IMR-90 (cell line): ENCODE data around the gene MAZ. TPM values are rescaled to one million over a fixed set of nuclear protein-coding genes. Genes with fewer than 3 reads are reported as not detected.

Experiments used
- ATAC-seq: fragments of 200-7000 bp; cut with Tn5 transposase; 2 replicates; pipeline ENCODE4 v1.9.1; 2020; ENCODE audit warnings: low read depth, mild to moderate bottlenecking, moderate library complexity
- BruUV-seq: library from RNA; stranded (reverse); fragments of 400-500 nt; replicated peaks from 2 replicates; lab custom pipeline; 2021; lab: Mats Ljungman, UMichigan
- CTCF ChIA-PET: fragments of 300-600 bp; formaldehyde crosslinking; extraction: SDS; loops from one replicate; lab custom pipeline; 2021; ENCODE audit warnings: antibody characterized with exemption; lab: Yijun Ruan, JAX
- POLR2A ChIA-PET: fragments of 300-600 bp; sonication (Branson Sonifier 250); formaldehyde crosslinking; loops from one replicate; lab custom pipeline; 2022; ENCODE audit warnings: antibody characterized with exemption; ENCODE audit not compliant: unreplicated experiment; lab: Charles Lee
- DNase-seq: peaks from one replicate; pipeline ENCODE4 v3.0.0; 2013
- H2AFZ ChIP-seq: replicated peaks from 2 replicates; pipeline ENCODE3; 2013; ENCODE audit warnings: low read length, mild to moderate bottlenecking; ENCODE audit not compliant: poor library complexity
- H2AK5ac ChIP-seq: 2 replicates; pipeline ENCODE4 v1.6.1; 2013; ENCODE audit warnings: low read depth, low read length, inconsistent platforms
- H2AK9ac ChIP-seq: replicated peaks from 2 replicates; pipeline ENCODE3; 2013; ENCODE audit warnings: mild to moderate bottlenecking, low read depth, low read length, moderate library complexity; ENCODE audit not compliant: poor library complexity
- H2BK120ac ChIP-seq: 2 replicates; pipeline ENCODE4 v1.6.1; 2013; ENCODE audit warnings: low read depth, low read length, inconsistent platforms
- H2BK15ac ChIP-seq: 3 replicates; pipeline ENCODE4 v1.6.1; 2013; ENCODE audit warnings: low read depth, low read length, inconsistent platforms
- H2BK20ac ChIP-seq: 2 replicates; pipeline ENCODE4 v1.6.1; 2013; ENCODE audit warnings: low read depth, mild to moderate bottlenecking, inconsistent platforms, low read length, moderate library complexity
- H2BK5ac ChIP-seq: 2 replicates; pipeline ENCODE4 v1.6.1; 2013; ENCODE audit warnings: mild to moderate bottlenecking, low read depth, low read length, inconsistent platforms; ENCODE audit not compliant: poor library complexity, severe bottlenecking
- H3K14ac ChIP-seq: replicated peaks from 2 replicates; pipeline ENCODE4 v1.6.1; 2013; ENCODE audit warnings: low read depth, low read length, inconsistent platforms
- H3K18ac ChIP-seq: 2 replicates; pipeline ENCODE4 v1.6.1; 2013; ENCODE audit warnings: low read depth, low read length, control low read depth
- H3K23ac ChIP-seq: 2 replicates; pipeline ENCODE4 v1.6.1; 2013; ENCODE audit warnings: low read depth, low read length, inconsistent platforms
- H3K27ac ChIP-seq: 2 replicates; pipeline ENCODE4 v1.5.1; 2013; ENCODE audit warnings: mild to moderate bottlenecking, control low read depth, low read length; ENCODE audit not compliant: insufficient read depth
- H3K27me3 ChIP-seq: 2 replicates; pipeline ENCODE4 v1.6.1; 2013; ENCODE audit warnings: low read length; ENCODE audit not compliant: control insufficient read depth, insufficient read depth
- H3K36me3 ChIP-seq: 2 replicates; pipeline ENCODE4 v1.6.1; 2013; ENCODE audit warnings: low read length, mixed read lengths; ENCODE audit not compliant: control insufficient read depth, insufficient read depth
- H3K4ac ChIP-seq: 2 replicates; pipeline ENCODE4 v1.6.1; 2013; ENCODE audit warnings: low read depth, low read length, inconsistent platforms
- H3K4me1 ChIP-seq: 2 replicates; pipeline ENCODE4 v1.6.1; 2013; ENCODE audit warnings: low read length, mixed read lengths; ENCODE audit not compliant: control insufficient read depth, insufficient read depth
- H3K4me2 ChIP-seq: 2 replicates; pipeline ENCODE4 v1.6.1; 2013; ENCODE audit warnings: low read depth, mild to moderate bottlenecking, control low read depth, low read length, moderate library complexity
- H3K4me3 ChIP-seq: 2 replicates; pipeline ENCODE4 v1.5.1; 2013; ENCODE audit warnings: low read depth, mild to moderate bottlenecking, control low read depth, low read length, moderate library complexity; ENCODE audit not compliant: insufficient read depth
- H3K56ac ChIP-seq: 2 replicates; pipeline ENCODE4 v1.6.1; 2013; ENCODE audit warnings: low read length, inconsistent platforms; ENCODE audit not compliant: insufficient read depth; ENCODE audit errors: extremely low read depth
- H3K79me1 ChIP-seq, 2 experiments: 2 replicates each; pipeline ENCODE4 v1.6.1; 2013; ENCODE audit warnings: low read length in 2 of 2, inconsistent platforms in 1 of 2, low read depth in 1 of 2
- H3K9ac ChIP-seq: 2 replicates; pipeline ENCODE4 v1.6.1; 2013; ENCODE audit warnings: low read depth, low read length, control low read depth
- H3K9me1 ChIP-seq: 2 replicates; pipeline ENCODE4 v1.6.1; 2013; ENCODE audit warnings: low read length, inconsistent platforms; ENCODE audit not compliant: insufficient read depth
- H3K9me3 ChIP-seq: 2 replicates; pipeline ENCODE4 v1.6.1; 2013; ENCODE audit warnings: low read length; ENCODE audit not compliant: control insufficient read depth, insufficient read depth
- H4K20me1 ChIP-seq: 2 replicates; pipeline ENCODE4 v1.6.1; 2013; ENCODE audit warnings: low read length, inconsistent platforms; ENCODE audit not compliant: insufficient read depth
- H4K5ac ChIP-seq: 2 replicates; pipeline ENCODE4 v1.6.1; 2013; ENCODE audit warnings: mild to moderate bottlenecking, low read depth, low read length, control low read depth
- H4K8ac ChIP-seq, 2 experiments: 2 replicates each; pipeline ENCODE4 v1.6.1; 2013; ENCODE audit warnings: low read depth in 2 of 2, low read length in 2 of 2, control low read depth in 1 of 2, inconsistent platforms in 1 of 2
- H4K91ac ChIP-seq: 2 replicates; pipeline ENCODE4 v1.6.1; 2013; ENCODE audit warnings: low read depth, low read length, inconsistent platforms; ENCODE audit not compliant: insufficient read depth
- BHLHE40 ChIP-seq: fragments of 150-350 bp; IDR thresholded peaks from 2 replicates; pipeline ENCODE4 v1.6.1; 2016; ENCODE audit warnings: mild to moderate bottlenecking, low read depth, low read length
- CHD1 ChIP-seq: IDR thresholded peaks from 2 replicates; pipeline ENCODE4 v1.6.1; 2012; ENCODE audit warnings: low read depth, low read length, improper control_type of control experiment
- ELK1 ChIP-seq: fragments of 150-350 bp; IDR thresholded peaks from 2 replicates; pipeline ENCODE4 v1.6.1; 2016; ENCODE audit warnings: low read depth, mild to moderate bottlenecking, low read length, moderate library complexity, borderline replicate concordance
- FOS ChIP-seq: fragments of 150-350 bp; IDR thresholded peaks from 2 replicates; pipeline ENCODE4 v1.6.1; 2016; ENCODE audit warnings: low read depth, low read length
- MAZ ChIP-seq: IDR thresholded peaks from 2 replicates; pipeline ENCODE4 v1.6.1; 2012; ENCODE audit warnings: low read depth, mild to moderate bottlenecking, low read length, improper control_type of control experiment, moderate library complexity, borderline replicate concordance
- MXI1 ChIP-seq: IDR thresholded peaks from 2 replicates; pipeline ENCODE4 v1.6.1; 2012; ENCODE audit warnings: low read depth, mild to moderate bottlenecking, low read length, moderate library complexity, borderline replicate concordance
- NFE2L2 ChIP-seq: fragments of 150-350 bp; IDR thresholded peaks from 2 replicates; pipeline ENCODE4 v1.6.1; 2016; ENCODE audit warnings: low read depth, mild to moderate bottlenecking, low read length
- RFX5 ChIP-seq: IDR thresholded peaks from 2 replicates; pipeline ENCODE4 v1.8.0; 2012; ENCODE audit warnings: low read depth, mild to moderate bottlenecking, low read length, moderate library complexity
- USF2 ChIP-seq: fragments of 150-350 bp; IDR thresholded peaks from 2 replicates; pipeline ENCODE4 v1.6.1; 2017; ENCODE audit warnings: mild to moderate bottlenecking, antibody characterized with exemption, low read length, low read depth
- WGBS, 2 experiments: methylation state at CpG; one replicate each; pipeline versions ENCODE4 v1.1.5 to v1.1.7; 2013; ENCODE audit warnings: missing lambda C conversion rate in 2 of 2; ENCODE audit not compliant: insufficient read length in 1 of 2; ENCODE audit errors: extremely low coverage in 2 of 2; 5-methylcytosine and 5-hydroxymethylcytosine counted together
- dilution Hi-C: fragments of 300-500 bp; cut with HindIII; formaldehyde crosslinking; loops from one replicate; pipeline ENCODE4 v1.14.3; 2018; ENCODE audit warnings: low sequenced_read_pairs; ENCODE audit not compliant: unreplicated experiment
- in situ Hi-C: fragments of 300-500 bp; cut with MboI; formaldehyde crosslinking; loops from 3 replicates; pipeline ENCODE4 v1.14.3; 2019; ENCODE audit warnings: low sequenced_read_pairs, inconsistent platforms, mixed read lengths
- intact Hi-C: fragments of 100-400 bp; cut with micrococcal nuclease; formaldehyde crosslinking; loops from 2 replicates; pipeline ENCODE4 v1.10.0; 2022
- polyA plus RNA-seq, 3 experiments: library from polyadenylated mRNA; depleted of rRNA; stranded (reverse); fragments of >200 nt; gene quantifications; 2 replicates each; pipeline ENCODE4 v1.2.3, GENCODE V29; 2012; ENCODE audit warnings: low replicate concordance in 1 of 3
- total RNA-seq: library from RNA; depleted of rRNA; stranded (reverse); fragments of >200 nt; gene quantifications from 2 replicates; pipeline ENCODE4 v1.2.3, GENCODE V29; 2012

MAZ gene
- total and polyA plus RNA-seq, 2 of the 4 experiments (the other 2 are of a cell fraction), result 113 to 138 TPM

DNA sequence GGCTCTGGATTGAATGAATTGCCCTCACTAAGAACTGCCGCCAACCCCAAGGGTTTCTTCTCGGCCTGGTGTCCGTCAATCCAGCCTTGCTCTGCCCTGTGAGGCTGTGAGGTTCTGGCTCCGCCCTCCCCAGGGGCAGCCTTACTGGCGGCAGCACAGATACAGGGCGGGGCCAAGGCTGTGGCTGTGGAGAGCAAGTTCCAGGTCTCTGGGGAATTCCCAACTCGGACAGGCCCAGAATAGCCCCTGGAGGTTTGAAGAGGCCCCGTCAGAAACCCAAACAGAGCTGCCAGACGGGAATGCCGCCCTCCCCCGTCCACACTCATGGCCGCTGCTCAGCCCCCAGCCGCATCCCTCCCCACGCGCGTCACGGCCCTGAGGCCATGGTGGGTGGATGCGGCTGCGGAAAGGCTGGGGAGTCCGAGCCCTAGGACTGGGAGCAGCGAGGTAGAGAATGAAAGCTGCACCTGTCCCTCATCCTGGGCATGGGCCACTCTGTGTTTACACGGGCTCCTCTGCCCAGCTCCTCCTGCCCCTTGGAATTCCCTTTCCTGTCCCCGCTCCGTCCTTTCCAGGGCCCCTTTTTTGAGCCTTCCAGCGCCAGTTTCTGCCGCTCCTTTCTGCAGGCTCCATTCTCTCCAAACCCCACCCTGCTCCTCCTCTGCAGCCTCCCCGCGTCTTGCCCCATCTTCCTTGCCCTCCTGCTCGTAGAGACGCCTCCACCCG is 5.0 kb downstream of the MAZ start:
- dilution Hi-C loops, result no loop called here
- intact Hi-C loops, result no loop called here
- Histone ChIP-seq H3K4me1 (peaks cover 27% of the 10 kb centered on the region), H3K4me3 (peak overlapping the region; percentile 80), H2AFZ (peak overlapping the region; percentile 90), H3K4ac (peak overlapping the region; percentile 76), H3K18ac (peak overlapping the region; percentile 26; the same call in 1 of the 2 replicates), H2AK9ac (peak overlapping the region; percentile 98), H3K27me3 (no peaks in the 10 kb centered on the region), H2BK15ac (peak overlapping the region; percentile 47; the same call in 1 of the 3 replicates), H3K36me3 (peaks cover 12% of the 10 kb centered on the region), H3K9me1 (peaks cover 13% of the 10 kb centered on the region), H3K56ac (0 out of 2 replicates have a peak overlapping the region, but pooled peaks have one; percentile 54), H4K8ac (peak overlapping the region in 1 of 2 experiments; percentile 55; a peak in 1 of 4 replicates), H2BK20ac (peak overlapping the region; percentile 3; the same call in 1 of the 2 replicates), H3K14ac (peak overlapping the region; percentile 76; the same call in 1 of the 2 replicates), H2AK5ac (peak overlapping the region; percentile 86), H3K4me2 (peak overlapping the region; percentile 79), H2BK120ac (peak overlapping the region; percentile 41), H3K27ac (peak overlapping the region; percentile 83), H4K20me1 (peaks cover 30% of the 10 kb centered on the region), H4K5ac (peak overlapping the region; percentile 3; the same call in 1 of the 2 replicates), H4K91ac (peak overlapping the region; percentile 72), H3K9ac (peak overlapping the region; percentile 55), H3K9me3 (no peaks in the 10 kb centered on the region), H3K79me1 (peaks cover 8 to 50% of the 10 kb centered on the region in 2 experiments; a peak in 3 of 4 replicates), H3K23ac (peak overlapping the region; percentile 79), H2BK5ac (peak overlapping the region; percentile 37)
- 0% methylated on average over 7 of the region's 31 CpGs; no CpG with 5 or more reads in 1 of the 2 experiments for WGBS, 2 experiments
- TF ChIP-seq FOS (no peak), MAZ (peak; percentile 91), CHD1 (no peak), BHLHE40 (no peak), MXI1 (peak; percentile 61; the same call in 1 of the 2 replicates), USF2 (no peak), RFX5 (no peak), NFE2L2 (no peak), ELK1 (no peak)
- peak; percentile 70 for ATAC-seq
- POLR2A ChIA-PET, result interaction anchor here (0.7 kb wide), 1 partner anchor 19 kb away, joined by 6 read pairs; no protein-coding TSS in a partner anchor
- BruUV-seq, result no TSS peak
- peak; percentile 98 for DNase-seq
- in situ Hi-C loops, result no loop called here
- CTCF ChIA-PET, result interaction anchor here (1.4 kb wide), 1 partner anchor 21 kb away, joined by 3 read pairs; no protein-coding TSS in a partner anchor
